ENCODE measurements around the gene LRRC8D.

LRRC8D gene

GRCh38 chr1:89943846-89944781 is 123.3 kb downstream of the LRRC8D start:
- no peak for DNase-seq

GRCh38 chr1:89945852-89946476 is 125.1 kb downstream of the LRRC8D start:
- DNase-seq: no peak

GRCh38 chr1:89946532-89946931 is 125.7 kb downstream of the LRRC8D start:
- DNase-seq: no peak

- DNase-seq: no peak
These were observed 128.0 kb downstream of the LRRC8D start for GRCh38 chr1:89948722-89949345.

GRCh38 chr1:89949991-89950624 is 129.3 kb downstream of the LRRC8D start:
- no peak for DNase-seq

GRCh38 chr1:89950703-89951102 is 129.9 kb downstream of the LRRC8D start:
- DNase-seq: no peak

- DNase-seq: no peak
These were observed 131.2 kb downstream of the LRRC8D start for GRCh38 chr1:89951766-89952604.

- no peak for DNase-seq
These were observed 131.8 kb downstream of the LRRC8D start for GRCh38 chr1:89952605-89953130.

GRCh38 chr1:89953131-89953626 is 132.3 kb downstream of the LRRC8D start:
- DNase-seq: no peak

- no peak for DNase-seq
These were observed 133.1 kb downstream of the LRRC8D start for GRCh38 chr1:89953929-89954328.

GRCh38 chr1:89954401-89954800 is 133.6 kb downstream of the LRRC8D start:
- no peak for DNase-seq

- no peak for DNase-seq
These were observed 134.7 kb downstream of the LRRC8D start for GRCh38 chr1:89955311-89956205.

GRCh38 chr1:89957107-89957506 is 136.3 kb downstream of the LRRC8D start:
- no peak for DNase-seq

- DNase-seq: no peak
These were observed 138.2 kb downstream of the LRRC8D start for GRCh38 chr1:89958851-89959654.

GRCh38 chr1:89959719-89960118 is 138.9 kb downstream of the LRRC8D start:
- no peak for DNase-seq

GRCh38 chr1:89962024-89962741 is 141.4 kb downstream of the LRRC8D start:
- no peak for DNase-seq

- no peak for DNase-seq
These were observed 141.9 kb downstream of the LRRC8D start for GRCh38 chr1:89962742-89963075.

- no peak for DNase-seq
These were observed 144.4 kb downstream of the LRRC8D start for GRCh38 chr1:89965193-89965768.

- DNase-seq: no peak
These were observed 145.8 kb downstream of the LRRC8D start for GRCh38 chr1:89966656-89967055.
